NCI-H1105 treated with DMSO at 0.1 percent for 48 hours (cell line): ENCODE results near the gene DHDH.
A peak's percentile ranks its signal among the peaks of the same experiment; 100 is the strongest.

Experiments used
- DNase-seq: peaks from one replicate; lab custom pipeline; 2025; lab: John Stamatoyannopoulos, UW

Gene DHDH

GRCh38 chr19:48950159-48950558 lies 16.7 kb downstream of the DHDH start:
- no peak for DNase-seq

GRCh38 chr19:48950830-48951519 lies 17.5 kb downstream of the DHDH start:
- DNase-seq, result no peak

DNA sequence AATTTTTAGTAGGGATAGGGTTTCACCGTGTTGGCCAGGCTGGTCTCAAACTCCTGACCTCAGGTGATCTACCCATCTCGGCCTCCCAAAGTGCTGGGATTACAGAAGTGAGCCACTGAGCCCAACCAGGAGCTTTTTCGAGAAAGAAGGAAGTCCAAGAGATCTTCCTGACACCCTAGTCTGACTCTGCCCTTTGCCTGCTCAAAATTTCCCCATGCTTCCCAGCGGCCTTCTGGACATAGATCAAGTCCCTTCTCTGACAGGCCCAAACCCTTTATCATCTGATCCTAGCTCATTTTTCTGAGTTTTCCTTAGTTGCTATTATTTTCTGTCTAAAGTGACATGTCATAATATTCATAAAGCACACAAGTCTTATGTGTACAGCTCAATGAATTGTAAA lies 19.6 kb downstream of the DHDH start:
- DNase-seq, result no peak

- no peak for DNase-seq
Measured at GRCh38 chr19:48953990-48954594, 20.6 kb downstream of the DHDH start.

- peak; percentile 97 for DNase-seq
Measured at GRCh38 chr19:48954595-48955307, 21.3 kb downstream of the DHDH start, which contains the start of gene BAX. BAX (plus strand) TSS chr19:48954875; CDS start chr19:48954929, 54 bp downstream.

GRCh38 chr19:48955308-48955958 lies 21.9 kb downstream of the DHDH start:
- no peak for DNase-seq

DNA sequence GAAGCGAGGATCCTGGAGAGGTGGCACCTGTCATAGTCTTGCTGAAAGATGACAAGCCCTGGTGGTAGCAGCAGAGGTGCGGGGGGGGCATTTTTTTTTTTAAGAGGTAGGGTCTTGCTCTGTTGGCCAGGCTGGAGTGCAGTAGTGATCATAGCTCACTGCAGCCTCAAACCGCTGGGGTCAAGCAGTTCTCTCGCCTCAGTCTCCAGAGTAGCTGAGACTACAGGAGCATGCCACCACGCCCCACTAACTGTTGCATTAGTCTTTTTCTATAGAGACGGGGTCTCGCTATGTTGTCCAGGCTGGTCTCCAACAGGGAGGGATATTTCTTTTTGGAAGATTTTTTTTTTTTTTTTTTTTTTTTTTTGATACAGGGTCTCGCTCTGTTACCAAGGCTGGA lies 24.5 kb downstream of the DHDH start:
- DNase-seq, result no peak

GRCh38 chr19:48959341-48960239 lies 26.1 kb downstream of the DHDH start:
- no peak for DNase-seq

- no peak for DNase-seq
Measured at GRCh38 chr19:48961051-48961649, 27.7 kb downstream of the DHDH start.

DNA sequence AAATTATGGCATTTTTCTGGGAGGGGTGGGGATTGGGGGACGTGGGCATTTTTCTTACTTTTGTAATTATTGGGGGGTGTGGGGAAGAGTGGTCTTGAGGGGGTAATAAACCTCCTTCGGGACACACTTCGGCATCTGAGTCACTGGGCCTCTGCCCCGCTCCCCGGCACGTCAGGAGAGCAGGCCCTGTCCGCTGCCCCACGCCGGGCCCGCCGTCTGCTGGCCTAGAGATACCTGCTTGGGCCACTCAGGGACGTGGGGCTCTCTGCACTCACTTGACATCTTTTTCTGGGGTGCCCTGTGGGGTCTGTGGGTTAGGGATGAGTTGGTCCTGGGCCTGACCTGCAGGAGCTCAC lies 28.2 kb downstream of the DHDH start:
- DNase-seq, result no peak

- DNase-seq, result no peak
Measured at GRCh38 chr19:48962029-48962848, 28.7 kb downstream of the DHDH start.

- no peak for DNase-seq
Measured at GRCh38 chr19:48962849-48963165, 29.3 kb downstream of the DHDH start.

GRCh38 chr19:48963371-48964204 lies 30.1 kb downstream of the DHDH start:
- no peak for DNase-seq

- no peak for DNase-seq
Measured at GRCh38 chr19:48964205-48965039, 30.9 kb downstream of the DHDH start.

- DNase-seq, result peak; percentile 94
Measured at GRCh38 chr19:48965040-48965805, 31.7 kb downstream of the DHDH start, which contains the start of gene FTL. FTL (plus strand) TSS chr19:48965309; CDS start chr19:48965508, 199 bp downstream.

GRCh38 chr19:48965806-48966540 lies 32.5 kb downstream of the DHDH start:
- peak; percentile 83 for DNase-seq
